Activated T-helper 9 cell treated with anti-CD3 and anti-CD28 coated beads, Interleukin-2, amount 50 U/mL, for 16 hours (primary cell): ENCODE data around the gene SCLY.

ENCODE experiments used
- DNase-seq: peaks from one replicate; pipeline ENCODE4 v3.0.0-alpha.2; 2020; ENCODE audit warnings: low read depth

Gene SCLY

DNA sequence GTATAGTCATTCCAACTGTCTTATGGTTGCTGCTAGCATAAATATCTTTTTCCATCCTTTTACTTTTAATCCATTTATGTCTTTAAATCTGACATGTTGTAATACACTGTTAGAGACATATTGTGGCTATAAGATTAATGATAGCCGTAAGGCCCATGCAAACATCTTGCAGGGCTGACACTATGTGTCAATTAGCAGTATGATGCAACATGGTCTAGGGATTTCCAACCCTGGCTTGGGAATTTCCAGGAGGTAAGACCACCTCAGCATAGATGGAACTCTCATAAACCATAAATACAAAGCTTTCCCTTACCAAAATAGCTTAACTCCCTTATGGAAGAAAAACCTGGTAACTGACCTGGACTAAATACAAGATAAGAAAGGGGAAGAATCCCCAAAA, 16.5 kb downstream of the SCLY start:
- DNase-seq, result no peak

DNA sequence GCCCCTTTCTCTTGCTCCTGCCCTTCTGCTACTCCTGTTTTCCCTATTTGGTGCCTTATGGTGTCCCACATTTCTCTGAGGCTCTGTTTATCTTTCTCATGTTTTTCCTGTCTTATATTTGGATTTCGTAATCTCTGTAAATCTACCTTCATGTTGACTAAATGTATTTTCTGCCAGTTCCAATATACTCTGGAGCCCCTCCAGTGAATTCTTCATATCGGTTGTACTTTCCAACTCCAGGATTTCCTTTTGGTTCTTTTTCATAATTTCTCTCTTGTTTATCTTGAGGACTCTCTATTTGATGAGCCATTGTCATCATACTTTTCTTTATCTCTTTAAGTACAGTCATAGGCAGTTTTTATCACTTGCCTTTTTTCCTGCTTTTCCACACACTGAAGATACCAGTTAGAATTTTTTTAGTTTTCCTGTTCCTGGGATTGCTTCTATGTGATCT, 19.1 kb downstream of the SCLY start:
- no peak for DNase-seq

DNA sequence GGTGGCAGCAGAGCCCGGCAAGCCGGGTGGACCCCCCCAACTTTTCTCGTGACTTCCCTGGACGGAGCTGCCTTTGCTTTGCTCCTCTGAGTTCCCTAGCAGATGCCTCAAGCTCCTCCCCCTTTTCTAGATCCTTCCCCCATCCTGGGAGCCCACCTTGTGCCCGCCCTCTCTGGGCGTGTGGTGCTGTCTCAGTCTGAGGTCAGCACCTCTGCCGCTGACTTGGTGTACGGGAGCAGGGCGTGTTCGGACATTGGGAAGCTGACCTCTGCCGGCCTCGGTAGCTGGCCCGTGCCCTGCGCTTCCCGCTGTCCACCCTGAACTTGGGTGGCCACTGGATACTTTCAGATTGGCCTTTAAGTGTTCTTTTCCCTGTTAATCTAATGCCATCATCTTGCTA, 19.7 kb downstream of the SCLY start:
- DNase-seq, result no peak

DNA sequence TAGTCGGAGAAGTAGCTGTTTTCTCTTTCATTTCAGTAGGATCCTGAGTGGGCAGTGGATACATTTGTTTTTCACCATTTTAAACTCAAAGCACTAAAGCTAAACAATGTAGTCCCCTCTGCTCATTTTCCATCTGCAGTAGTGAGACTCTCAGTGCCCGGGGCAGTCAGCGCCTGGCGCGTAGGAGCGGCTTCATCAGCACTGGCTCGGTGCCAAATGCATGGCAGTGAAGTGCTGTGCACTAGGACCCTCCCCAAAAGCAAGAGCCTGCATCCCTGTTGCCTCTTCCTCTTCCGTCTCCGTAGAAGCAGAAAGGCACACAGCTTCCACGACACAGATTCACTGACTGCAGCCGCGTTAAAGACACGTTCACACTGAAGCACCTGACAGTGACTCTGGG, 20.3 kb downstream of the SCLY start:
- DNase-seq, result no peak

DNA sequence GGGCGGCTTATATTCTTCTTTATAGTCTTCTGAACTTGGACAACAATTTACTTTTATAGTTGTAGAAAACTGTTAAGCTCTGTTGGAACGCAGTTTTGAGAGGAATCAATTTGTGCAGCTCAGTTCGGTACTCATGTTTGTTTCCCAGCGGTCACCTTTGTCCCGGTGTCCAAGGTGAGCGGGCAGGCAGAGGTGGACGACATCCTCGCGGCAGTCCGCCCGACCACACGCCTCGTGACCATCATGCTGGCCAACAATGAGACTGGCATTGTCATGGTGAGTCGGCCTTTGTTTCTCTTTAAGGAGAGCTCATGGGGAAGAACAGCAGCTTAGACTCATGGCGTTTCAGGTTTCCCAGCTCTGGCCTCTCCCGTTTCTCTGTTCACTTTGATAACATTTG, 20.8 kb downstream of the SCLY start:
- DNase-seq, result no peak

DNA sequence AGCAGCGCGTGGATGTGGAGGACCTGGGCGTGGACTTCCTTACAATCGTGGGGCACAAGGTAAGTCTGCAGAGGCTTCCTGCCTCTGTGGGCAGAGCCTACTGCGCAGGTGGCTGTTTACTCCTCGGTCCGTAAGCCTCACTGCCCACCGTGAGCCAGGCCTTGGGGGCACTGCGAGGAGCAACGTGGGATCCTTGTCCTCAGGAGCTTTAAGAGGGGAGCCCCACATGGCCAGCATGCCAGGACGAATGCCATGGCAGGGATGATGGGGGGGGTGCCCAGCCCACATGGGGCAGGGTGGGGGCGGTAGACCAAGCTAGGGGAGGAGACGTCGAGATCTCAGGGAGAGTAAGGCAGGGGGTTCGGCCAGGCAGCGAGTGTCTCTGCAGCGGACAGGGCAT, 21.4 kb downstream of the SCLY start:
- no peak for DNase-seq

DNA sequence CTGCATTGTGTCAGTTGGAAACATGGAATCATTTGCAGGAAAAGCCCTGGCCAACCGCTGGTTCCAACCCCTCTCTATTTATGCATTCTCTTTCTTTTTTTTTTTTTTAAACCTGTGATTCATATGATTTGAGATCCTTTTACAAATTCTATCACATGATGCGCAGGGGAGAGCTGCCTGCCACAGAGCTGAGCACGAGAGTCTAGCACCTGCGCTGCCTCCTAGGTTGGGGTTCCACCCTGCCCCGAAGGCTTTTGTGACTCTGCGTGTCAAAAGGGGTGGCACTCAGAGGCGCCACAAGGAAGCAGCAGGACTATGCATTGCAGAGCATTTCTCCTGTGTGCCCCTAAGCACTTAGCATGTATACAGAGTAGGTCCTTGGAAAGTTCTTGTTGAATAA, 22.0 kb downstream of the SCLY start:
- no peak for DNase-seq

DNA sequence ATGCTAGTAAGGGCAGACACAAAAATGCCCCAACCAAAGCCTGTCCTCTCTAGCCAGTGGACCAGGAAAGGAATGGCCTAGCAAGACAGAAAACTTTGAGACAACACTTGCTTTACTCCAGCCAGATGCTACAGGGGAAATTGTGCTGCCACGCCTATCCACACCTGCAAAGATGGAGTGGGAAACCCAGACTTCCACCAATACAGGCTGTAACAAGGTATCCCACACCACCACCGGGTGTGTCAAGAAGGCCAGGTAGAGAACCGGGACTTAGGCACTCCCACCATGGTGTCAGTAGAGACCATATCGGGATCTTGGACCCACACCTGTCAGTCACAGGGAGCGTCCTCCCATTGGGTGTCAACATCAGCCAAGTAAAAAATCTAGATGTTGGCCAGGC, 23.1 kb downstream of the SCLY start:
- no peak for DNase-seq

DNA sequence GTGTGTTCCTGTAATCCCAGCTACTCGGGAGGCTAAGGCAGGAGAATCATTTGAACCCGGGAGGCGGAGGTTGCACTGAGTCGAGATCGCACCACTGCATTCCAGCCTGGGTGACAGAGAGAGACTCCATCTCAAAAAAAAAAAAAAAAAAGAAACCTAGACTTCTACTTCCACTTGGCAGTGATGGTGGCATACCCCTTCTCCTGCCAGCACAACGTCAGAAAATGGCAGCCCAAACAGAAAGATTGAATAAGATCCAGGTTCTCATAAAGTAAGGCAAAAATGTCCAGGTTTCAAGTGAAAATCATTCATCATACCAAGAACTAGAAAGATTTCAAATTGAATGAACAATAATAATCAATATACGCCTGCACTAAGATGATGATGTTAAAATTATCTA, 24.0 kb downstream of the SCLY start:
- DNase-seq, result no peak

DNA sequence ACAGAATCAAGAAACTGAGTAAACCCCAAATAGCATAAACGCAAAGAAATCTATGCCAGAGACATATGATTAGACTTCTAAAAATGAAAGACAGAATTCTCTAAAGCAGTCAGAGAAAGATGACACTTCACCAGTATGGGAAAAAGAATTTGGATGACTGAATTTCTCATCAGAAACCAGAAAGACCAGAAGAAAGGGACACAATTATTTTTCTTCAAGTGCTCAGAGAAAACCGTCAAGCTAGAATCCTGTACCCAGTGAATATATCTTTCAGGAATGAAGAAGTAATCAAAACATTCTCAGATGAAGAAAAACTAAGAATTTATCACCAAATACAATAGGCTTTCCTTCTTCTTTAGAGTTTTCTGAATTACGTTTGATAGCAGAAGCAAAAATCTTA, 25.1 kb downstream of the SCLY start:
- DNase-seq, result no peak

DNA sequence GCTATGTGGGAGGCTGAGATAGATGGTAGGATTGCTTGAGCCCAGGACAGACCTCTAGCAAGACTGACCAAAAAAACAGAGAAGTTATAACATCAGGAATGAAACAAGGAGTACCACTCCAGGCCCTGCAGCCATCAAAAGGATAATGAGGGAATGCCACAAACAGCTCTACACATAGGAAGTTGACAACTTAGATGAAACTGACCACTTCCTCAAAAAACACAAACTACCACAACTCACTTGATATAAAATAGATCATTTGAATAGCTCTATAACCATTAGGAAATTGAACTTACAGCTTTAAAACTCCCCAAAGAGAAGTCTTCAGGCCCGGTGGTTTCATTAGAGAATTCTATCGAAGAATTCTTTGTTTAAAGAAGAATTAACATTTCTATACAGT, 26.4 kb downstream of the SCLY start:
- no peak for DNase-seq

DNA sequence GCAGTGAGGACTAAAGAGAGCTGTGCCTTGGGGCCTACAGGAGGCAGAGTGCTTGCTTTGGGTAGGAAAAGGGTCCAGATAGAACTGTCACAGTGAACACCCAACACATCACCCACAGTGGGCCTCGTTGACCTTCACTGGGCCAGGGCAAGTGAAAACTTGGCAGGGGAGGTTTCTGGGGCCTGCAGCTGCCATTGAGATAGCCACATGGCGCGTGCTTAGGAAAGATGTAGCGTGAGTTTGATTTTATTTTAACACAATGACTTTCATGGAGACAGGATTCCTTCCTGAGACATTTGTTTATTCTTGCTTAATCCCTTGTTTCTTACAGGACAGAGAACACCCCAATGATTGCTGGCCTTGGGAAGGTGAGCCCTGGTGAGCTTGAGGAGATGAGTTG, 30.1 kb downstream of the SCLY start:
- DNase-seq, result no peak

DNA sequence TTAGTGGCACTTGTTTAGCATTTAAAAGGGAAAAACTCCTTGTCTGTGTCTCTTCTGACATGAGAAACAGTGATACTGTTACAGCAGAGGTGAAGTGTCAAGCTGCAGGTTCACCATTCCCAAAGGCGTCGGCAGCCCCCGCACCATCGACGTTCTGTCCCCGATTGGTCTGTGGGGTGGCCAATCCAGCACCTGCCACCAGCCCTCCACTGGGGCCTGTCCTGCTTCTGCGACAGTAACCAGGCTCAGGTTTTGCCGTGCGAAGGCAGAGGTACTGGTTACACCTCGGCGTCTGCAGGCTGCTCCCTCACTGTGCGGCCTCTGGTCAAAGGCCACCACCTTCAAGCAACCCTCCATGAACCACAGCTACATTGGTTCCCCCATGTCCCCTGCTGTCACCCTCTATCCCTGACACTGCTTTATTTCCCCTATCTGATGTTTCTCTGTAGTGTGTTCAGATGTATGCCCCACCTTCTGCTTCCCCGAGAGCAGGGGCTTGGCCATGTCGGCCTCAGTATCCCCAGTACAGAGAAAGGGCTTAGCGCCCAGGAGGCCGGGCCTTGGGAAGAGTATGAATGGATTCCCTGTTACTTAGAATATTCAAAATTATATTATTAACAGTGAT, 30.7 kb downstream of the SCLY start:
- DNase-seq, result no peak

DNA sequence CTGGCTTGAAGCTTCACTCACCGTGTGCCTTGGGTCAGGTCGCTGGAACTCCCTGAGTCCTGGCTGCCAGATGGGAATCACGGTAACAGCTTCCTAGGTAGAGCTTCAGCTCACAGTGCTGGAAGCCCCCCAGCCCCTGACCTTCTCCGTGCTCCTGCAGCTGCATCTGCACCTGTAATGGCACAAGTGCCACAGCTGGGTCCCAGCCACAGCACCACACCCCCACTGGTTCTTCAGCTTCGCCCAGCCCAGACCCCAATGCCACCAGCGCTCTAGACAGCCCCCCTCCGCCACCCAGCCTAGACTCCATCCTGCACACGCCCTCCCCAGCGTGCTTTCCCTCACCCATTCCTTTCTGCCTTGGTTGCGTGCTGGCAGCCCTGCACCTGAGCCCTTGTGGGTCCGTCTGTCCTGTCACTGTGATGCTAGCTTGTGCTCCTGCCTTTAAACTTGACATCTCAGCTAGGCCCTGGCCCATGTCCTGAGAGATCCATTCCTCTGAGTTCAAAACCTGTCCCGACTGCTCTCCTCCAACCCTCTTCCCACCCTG, 31.8 kb downstream of the SCLY start:
- DNase-seq, result no peak

DNA sequence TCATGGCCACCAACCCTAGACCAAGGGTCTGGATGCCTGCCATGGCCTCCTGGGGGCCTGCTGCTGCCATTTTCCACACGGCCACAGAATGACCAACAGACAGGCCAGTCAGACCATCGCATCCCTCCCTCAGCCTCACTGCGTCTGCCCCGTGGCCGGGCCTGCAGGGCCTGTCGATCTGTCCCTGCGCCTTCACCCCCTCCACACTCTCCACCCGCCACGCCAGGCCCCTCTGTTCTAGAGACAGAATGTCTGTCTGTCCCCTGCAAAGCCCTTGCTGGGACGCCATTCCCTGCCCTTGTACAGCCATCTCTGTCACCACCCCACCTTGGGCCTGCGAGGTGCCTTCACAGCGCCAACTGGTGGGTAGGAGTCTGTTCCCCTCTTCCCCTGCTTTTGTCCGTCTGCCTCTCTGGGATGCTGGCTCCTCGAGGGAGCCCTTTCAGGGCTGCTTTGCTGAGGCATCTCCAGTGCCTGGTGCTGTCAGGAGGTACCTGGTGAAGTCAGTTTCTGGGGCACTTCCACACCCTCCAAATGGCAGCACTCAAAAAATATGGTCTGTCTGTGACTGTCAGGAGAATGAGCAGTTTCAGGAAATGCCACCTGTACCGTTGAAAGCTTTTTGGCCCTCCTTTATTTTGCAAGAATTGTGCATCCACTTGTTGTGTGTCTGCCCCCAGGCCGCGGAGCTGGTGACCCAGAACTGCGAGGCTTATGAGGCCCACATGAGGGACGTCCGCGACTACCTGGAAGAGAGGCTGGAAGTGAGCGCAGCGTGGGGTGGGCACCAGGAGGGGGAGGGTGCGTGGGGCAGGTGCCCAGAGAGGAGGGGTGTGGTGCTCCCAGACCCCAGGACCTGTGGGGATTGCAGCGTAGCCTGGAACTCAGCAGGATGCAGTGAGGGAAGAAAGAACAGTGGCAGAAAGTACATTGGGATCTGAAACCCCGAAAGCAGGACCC, 32.7 kb downstream of the SCLY start:
- no peak for DNase-seq

DNA sequence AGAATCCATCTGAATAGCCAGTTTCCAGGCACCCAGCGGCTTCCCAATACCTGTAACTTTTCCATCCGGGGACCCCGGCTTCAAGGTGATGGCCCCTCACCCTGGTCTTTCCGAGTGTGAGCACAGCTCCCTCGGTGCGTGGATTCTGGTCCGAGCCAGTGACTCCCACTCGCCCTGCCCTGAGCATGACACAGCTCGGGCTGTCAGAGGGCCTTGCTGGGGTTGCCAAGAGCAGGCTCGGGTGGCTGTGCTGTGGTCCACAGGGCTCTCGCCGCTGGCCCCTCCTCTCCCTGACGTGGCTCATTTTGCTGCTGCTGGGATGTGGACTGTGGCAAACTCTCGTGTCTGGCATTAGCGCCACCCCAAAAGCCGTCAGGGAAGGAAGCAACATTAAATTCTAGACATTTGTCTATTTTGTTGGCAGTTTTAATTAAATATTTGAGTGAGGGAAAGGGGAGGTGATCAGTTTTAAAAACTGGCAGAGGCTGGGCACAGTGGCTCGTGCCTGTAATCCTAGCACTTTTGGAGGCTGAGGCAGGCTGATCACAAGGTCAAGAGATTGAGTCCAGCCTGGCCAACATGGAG, 33.7 kb downstream of the SCLY start:
- no peak for DNase-seq

DNA sequence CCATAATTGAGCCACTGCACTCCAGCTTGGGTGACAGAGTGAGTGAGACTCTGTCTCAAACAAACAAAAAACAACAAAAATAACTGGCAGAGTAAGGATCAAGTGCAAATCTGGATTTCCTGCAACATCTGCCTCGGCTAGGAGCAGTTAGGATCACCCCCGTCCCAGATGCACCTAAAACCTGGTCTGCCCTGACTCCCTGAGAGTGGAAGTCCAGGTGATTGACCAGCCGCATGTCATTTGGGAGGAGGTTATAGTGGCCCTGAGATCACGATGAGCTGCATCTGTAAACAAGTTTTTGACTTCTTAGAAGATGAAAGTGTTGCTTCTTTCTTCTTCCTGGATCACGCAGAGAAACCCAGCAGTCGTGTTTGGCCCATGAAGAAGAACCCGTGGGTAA, 34.3 kb downstream of the SCLY start:
- DNase-seq, result no peak

DNA sequence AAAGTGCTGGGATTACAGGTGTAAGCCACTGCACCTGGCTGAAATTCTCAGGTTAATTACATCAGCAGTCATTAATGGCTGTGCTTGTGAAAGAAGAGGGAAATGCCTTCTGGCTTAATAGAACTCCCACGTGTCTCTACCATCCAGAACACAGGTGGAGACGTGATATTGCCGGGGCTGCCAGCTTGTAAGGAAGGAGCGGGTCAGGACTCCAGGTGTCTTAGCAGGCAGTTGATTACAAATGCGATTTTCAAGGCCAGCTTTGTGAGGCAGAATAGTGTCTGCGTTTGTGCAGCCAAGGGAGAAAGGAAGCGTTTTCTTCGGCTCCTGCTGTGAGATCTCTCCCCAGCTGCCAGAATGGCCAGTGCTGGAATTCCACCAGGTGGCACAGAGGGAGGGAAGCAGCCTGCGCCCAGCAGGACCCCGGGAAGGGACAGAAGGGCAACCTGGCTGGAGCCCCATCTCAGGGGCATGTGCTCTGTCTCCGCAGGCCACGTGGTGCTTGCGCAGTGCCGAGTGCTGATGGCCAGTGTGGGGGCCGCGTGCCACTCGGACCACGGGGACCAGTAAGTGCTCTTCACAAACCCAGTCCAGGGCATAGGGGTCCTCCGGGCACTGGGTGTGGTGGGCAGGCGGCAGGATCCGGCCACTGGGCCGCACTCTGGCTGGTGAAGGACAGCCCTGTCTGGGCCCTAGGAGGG, 35.7 kb downstream of the SCLY start:
- no peak for DNase-seq

DNA sequence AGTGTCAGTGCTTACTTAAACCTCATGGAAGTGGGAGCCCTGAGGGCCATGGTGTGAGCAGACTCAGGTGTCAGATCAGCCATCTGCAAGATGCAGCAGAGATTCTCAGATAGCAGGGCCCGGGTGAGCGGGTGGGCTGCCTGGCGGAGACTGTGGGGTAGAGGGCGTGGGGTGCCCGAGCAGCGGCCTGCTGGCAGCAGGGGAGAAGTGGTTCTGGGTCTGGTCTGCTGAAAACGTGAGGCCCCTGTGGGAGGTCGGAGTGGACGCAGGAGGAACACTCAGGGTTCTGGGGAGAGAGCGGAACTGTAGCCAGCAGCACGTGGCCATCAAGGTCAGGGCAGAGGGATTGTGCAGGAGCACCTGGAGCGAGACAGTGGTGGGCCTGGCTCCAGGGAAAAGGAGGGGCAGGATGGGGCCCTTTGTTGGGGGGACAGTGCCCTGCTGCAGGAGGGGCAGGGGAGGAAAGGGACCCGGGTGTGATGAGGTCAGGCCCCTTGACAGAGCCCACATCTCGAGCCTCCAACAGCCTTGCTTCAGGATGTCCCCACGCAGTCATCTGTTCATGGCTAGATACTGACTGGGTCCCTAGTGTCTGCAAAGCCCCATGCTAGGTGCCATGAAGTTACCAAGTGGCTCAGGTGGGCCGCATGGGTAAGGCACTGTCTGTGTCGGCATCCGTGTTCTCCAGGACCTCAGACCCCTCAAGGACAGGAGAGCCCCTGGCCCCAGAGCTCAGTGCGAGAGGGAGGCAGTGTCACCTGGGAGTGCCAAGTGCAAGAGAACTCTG, 36.6 kb downstream of the SCLY start:
- DNase-seq, result no peak

DNA sequence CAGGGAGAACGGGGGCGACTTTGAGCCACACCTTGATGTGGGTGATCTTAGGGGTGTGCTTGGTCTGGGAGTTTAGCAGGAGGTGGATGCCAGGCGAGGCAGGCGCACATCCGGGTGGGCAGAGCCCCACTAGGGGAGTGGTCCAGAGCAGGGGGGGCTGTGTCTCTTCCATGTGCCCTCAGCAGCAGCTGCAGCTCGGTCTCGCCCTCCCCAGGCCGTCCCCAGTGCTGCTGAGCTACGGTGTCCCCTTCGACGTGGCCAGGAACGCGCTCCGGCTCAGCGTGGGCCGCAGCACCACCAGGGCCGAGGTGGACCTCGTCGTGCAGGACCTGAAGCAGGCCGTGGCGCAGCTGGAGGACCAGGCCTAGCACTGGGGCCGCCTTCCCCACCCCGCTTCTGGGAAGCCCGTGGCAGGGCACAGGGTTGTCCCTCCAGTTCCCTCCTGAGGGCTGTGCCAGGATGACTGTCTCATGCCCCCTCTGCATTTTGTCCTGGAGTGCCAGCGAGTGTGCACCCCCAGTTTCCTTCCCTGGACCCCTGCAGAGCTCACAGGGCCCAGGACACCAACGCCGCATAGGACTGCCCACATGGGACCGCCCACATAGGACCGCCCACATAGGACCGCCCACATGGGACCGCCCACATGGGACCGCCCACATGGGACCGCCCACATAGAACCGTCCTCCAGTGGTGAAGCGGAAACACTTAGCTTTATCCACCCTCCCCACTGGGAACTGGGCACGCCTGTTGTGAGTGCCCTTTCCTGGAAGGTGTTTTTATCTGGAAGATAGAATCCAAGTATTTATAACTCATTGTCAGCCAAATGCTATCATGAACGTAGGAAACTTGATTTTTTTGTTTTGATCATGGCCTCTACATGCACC, 37.4 kb downstream of the SCLY start:
- no peak for DNase-seq
